ENCODE data around the gene INTS4.
"Not testable (repeated sequence)": the region's sequence is repeated elsewhere in the genome, so short reads cannot be mapped to it uniquely, and the experiment has no call there.

The INTS4 gene

DNA sequence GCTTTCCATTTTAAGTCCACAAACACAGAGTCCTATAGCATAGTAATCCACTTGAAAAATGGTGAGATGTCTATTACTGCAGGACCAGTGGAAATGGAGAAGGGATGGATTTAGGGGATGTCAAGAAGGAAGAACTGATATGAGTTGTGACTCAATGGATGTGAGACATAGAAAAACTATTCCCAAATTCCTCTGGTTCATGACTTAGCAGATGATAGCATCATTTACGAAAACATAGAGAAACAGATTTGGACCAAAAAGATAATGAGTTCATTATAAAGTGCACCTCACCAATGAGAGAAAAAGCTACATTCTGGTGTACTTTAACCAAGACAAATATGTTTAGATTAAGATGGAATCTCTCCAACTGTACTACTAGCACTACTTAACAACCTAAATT is 51.2 kb downstream of the INTS4 start:
- DNase-seq: not testable (repeated sequence)

DNA sequence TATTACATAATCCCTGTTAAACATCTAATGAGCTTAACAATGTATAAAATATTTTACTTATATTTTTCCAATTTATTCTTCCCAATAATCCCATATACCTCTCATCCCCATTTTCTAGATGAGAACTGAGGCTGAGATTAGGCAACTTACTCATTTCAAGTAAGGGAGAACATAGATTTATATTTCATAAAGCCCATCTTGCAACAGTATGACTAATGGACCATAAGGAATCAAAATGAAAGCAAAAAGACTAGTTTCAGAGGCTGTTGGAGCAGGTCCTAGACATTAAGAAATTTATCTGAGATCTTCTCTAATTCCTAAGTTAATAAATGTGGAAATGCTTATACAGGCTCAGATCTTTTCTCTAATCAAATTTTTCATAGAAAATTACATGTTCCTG is 52.0 kb downstream of the INTS4 start:
- not testable (repeated sequence) for DNase-seq

DNA sequence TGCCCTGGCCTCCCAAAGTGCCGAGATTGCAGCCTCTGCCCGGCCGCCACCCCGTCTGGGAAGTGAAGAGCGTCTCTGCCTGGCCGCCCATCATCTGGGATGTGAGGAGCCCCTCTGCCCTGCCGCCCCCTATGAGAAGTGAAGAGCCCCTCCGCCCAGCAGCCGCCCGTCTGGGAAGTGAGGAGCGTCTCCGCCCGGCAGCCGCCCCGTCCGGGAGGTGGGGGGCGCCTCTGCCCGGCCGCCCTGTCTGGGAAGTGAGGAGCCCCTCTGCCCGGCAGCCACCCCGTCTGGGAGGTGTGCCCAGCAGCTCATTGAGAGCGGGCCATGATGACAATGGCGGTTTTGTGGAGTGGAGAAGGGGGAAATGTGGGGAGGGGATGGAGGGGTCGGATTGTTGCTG is 60.9 kb downstream of the INTS4 start:
- DNase-seq: not testable (repeated sequence)

DNA sequence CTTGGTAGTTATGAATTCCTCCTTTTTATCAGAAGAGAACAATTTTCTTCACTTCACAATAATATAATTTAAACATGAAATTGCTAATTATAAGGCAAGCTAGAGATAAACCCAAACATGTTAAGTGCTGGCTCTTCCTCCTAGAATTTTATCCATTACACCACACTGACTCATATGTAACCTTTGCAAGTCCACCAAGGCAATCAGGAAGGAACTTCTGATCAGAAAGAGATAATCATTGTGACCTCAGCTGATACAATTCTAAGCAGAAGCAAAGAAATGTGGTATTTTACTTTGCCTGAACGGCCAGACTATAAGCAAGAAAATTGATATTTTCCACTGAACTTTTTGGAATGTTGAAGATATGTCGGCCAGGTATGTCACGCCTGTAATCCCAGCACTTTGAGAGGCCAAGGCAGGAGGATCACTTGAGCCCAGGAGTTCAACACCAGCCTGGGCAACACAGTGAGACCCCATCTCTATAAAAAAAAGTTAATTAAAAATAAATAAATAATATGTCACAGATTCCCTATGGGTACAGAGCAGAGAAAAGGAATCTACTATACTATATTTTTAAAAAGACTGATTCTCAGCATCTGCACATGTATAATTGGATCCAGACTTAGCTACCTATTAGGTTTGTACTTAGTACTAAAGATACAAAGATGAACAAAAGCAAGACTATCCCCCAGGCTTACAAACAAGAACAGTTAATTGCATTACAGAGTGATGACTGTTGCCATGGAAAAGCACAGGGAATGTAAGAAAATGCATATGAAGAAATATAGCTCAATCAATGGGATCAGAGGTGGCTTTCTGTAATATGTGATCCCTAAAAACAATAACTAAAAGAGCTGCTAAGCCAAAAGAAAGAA is 63.9 kb downstream of the INTS4 start:
- DNase-seq: not testable (repeated sequence)

DNA sequence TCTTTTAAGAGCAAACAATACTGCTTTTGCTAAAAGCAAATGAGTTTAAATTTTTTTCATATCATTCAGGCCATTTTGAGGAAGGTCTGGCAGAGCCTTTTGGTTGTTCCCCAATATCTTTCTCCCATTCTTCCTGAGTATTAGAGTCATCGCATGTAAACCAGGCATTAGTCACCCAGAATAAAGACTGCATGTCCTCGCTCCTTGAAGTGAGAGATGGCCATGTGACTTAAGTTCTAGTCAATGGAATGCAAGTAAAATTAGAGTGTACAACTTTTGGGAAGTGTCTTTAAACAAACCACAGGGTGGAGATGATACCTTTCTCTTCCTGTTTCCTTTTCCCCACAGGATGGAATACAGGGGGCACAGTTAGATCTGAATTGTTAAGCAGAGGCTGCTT is 76.8 kb downstream of the INTS4 start:
- DNase-seq: not testable (repeated sequence)

DNA sequence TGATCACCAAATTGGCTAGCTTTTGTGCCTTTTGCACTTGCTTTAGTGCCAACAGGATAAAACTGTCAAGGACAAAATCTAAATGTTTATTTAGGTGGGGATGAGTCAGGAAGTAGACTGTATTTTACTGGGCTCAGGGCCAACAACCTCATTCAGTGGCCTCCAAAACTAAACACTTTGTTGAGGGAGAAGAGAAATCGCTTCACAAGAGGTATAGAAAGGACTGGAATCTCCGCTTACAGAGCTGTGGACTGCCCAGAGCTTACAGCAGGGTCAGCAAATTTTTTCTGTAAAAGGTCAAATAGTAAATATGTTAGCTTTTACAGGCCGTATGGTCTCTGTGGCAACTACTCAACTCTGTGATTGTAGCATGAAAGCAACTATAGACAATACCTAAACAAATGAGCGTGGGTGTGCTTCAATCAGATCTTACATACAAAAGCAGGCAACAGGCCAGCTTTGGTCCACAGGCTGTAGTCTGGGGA is 80.1 kb downstream of the INTS4 start:
- DNase-seq: not testable (repeated sequence)

DNA sequence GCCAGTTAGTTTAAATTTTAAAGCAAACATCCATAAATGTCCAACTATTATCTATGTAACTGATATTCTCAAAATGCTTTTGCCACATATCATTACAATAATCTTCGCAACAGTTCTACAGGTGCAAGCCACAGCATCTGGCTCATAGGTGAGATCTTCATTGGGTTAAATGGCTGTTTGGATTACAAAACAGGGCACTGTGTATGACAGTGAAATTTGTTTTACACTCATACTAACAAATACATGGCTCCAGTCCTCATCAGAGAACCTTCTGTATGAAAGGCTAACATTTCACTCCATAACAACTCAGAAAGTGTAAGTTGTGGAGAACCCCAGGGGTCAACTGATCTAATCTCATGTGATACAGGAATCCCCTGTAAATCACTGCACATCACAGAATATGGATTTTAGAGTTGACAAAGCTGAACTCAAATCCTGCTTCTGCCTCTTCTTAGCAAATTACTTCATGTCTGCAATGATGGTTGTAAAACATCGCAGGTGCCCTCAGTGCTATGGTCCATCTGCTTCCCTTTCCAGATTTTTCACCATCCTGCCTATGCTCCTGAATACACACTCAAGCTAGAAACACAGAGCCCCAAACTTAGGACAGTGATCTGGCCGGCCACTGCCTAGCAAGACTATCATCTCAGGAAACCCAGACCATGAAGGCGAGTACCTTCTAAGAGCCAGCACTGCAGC is 80.7 kb downstream of the INTS4 start:
- not testable (repeated sequence) for DNase-seq

DNA sequence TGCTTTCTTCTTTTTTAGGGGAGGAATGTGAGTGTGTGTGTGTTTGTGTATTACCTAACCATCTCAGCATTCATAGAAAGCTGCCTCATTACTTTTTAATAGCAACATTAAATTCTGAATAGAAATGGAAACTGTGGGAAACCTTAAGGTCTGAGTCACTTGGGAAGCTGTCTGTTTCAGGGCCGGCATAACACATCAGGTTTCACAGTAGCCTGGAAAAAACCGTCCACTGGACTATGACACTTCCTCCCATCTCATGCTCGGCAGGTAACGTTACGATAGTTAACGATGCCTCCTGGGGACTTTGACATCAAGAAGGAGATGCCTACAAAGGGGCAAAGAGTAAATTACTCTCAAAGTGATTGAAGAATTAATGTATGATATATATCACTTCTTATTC is 83.6 kb downstream of the INTS4 start:
- not testable (repeated sequence) for DNase-seq

DNA sequence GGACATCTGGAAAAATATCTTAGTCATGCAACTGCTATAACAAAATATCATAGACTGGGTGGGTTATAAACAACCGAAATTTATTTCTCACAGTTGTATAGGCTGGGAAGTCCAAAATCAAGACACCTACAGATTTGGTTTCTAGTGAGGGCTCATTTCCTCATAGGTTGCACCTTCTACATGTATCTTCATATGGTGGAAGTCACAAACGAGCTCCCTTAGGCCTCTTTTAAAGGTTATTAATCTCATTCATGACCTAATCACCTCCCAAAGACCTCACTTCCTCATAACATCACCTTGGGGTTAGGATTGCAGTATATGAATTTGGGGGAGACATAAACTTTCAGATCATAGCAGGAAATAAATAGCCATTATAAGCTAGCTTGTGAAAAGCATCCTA is 85.2 kb downstream of the INTS4 start:
- DNase-seq: no peak

DNA sequence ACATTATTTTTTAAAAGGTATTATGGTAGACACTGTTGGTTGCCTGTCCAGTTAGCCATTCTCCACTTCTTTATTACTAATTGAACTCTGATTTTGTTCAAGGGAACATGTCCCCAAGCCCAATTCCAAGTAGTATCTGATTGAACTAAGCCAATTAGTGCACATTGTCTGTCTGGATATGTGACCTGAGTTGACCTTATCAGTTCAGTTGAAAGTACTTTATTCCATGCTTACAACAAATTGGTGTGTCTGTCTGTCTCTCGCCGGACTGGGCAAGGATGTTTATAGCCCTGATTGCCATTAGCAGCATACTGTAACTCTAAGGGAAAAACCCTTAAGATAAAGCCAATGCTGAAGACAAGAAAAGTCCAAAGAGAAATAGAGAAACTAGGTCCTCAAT is 85.6 kb downstream of the INTS4 start:
- no peak for DNase-seq

DNA sequence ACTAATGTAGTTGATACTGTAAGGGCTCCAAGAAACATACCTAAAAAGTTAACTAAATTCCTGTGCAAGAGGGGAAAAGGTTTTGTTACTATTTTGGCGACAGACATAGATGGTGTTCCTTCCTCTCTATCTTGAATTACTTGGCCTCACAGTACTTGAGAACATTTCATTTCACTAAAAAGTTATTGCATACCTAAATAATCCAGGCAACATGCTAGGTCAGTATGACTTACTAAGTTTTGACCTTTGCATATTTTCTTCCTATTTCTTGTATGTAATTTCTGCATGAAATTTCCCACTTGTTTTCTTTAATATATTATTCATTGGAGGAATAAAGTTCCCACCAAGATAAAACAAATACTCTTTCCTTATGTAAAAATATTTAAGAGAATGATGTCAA is 99.5 kb downstream of the INTS4 start:
- not testable (repeated sequence) for DNase-seq

DNA sequence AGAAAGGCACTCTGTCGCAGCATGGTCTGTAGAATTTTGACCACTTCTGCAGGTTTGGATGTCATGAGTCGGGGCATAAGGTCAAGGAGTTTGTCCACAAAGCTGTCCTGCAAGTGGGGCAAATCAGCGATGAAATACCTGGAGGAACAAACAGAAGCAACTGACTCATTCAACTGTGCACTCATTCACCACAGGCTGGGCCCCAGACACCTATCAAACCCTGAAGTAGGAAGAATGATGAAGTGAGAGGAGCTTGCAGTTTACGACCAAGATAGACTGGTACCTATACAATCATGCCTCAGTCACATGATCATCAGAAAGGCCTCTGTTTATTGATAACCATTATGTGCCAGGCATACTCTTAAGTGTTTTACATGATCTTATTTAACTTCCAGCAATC is 102.8 kb downstream of the INTS4 start:
- not testable (repeated sequence) for DNase-seq

DNA sequence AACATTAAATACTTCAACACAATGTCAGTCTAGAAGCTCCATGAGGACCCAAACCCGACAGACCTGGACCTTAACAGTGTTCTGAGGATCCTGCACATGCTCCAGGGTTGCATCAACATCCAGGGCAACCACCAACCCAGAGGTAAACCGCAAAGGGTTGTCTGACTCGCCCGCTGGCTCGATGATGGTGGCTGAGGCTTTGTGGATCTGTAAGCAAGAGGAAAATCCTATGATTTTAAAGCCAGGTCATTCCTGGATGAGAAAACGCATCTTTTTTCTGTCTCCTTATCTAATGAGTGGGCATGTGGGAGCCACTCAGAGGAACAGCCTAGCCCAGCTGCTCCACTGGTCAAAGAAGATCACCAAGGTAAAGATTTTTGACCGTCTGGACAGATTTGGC is 103.2 kb downstream of the INTS4 start:
- not testable (repeated sequence) for DNase-seq

DNA sequence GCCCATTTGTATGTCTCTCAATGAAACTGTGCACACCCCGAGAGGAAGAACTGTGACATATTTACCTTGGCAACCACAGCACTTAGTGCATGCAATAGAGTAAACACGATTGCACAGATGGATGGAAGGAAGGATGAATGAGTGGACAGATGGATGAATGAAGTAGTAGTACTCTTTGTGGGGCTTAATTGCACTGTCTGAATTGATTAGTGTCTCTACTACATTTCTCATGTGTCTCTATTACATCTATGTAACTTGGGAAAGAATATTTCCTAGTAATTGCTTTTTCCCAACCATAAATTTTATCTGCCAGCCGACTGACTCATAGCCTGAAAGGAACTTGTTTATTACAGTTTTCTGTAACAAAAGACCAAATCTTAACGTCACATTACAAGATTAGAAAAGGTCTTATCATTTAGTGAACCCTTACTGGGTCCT is 103.8 kb downstream of the INTS4 start:
- not testable (repeated sequence) for DNase-seq

DNA sequence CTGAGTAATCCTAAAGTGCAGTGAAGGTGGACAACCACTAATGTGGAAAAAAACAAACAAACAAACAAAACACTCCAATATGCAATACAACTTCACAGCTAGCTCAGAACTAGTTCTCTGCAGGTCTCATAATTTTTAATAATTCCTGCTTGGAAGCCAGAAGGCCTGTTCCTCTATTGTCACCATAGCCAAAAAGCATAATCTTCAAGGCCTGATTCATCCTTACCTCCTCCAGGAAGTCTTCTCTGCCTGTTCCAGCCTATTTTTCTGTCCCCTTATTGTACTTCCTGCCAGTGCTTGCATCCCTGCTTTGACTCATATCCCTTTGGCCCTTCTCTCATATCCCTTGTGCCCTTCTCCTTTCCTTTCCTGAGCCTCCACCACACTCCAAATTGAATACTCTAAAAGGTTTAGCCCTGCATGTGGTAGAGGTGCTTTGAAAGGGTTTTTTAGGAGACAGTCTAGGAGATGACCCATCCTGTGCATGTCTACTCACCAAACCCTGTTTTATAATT is 104.3 kb downstream of the INTS4 start:
- not testable (repeated sequence) for DNase-seq

DNA sequence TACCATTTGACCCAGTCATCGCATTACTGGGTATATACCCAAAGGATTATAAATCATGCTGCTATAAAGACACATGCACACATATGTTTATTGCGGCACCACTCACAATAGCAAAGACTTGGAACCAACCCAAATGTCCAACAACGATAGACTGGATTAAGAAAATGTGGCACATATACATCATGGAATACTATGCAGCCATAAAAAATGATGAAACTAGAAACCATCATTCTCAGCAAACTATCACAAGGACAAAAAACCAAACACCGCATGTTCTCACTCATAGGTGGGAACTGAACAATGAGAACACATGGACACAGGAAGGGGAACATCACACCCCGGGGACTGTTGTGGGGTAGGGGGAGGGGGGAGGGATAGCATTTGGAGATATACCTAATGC is 105.4 kb downstream of the INTS4 start:
- DNase-seq: not testable (repeated sequence)

DNA sequence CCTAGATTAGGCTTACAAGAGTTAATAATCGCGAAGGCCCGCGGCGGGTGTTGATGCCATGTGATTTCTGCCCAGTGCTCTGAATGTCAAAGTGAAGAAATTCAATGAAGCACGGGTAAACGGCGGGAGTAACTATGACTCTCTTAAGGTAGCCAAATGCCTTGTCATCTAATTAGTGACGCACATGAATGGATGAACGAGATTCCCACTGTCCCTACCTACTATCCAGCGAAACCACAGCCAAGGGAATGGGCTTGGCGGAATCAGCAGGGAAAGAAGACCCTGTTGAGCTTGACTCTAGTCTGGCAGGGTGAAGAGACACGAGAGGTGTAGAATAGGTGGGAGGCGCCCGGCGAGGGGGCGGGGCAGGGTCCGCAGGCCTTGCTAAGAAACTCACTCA is 108.1 kb downstream of the INTS4 start:
- no peak for DNase-seq

DNA sequence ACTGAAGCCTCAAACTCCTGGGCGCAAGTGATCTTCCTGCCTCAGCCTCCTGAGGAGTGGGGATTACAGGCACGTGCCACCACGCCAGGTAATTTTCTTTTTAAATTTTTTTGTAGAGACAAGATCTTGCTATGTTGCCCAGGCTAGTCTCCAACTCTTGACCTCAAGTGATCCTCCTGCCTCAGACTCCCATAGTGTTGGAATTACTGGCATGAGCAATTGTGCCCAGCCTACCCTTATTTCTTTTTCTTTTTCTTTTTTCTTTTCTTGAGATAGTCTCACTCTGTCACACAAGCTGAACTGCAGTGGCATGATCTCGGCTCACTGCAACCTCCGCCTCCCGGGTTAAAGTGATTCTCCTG is 109.7 kb downstream of the INTS4 start:
- DNase-seq: no peak

DNA sequence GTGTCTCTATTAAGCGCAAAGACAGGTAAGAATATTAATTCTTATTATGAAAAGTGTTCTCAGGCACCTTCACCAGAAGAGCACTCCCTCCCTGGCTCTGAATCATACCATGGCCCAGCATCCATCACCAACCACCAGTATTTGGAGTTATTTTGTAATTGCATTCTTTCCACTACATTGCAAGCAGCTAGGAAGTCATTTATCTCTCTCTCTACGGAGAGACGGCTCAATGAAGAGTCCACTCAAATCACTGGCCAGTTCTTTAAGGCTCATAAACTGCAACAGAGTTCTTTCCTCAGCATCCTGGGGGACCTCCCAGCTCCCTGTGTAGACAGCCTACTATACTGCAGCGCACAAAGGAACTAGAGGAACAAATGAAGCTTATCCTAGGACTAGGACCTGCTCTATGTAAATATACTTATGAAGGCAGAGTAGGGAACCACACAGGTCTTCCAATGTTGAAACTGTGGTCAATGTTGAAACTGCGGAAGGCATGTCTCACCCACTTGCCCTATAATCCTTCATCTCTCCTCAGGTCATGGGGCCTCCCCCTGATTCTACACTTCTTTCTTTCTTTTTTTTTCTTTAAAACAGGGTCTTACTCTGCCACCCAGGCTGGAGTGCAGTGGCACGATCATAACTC is 110.2 kb downstream of the INTS4 start:
- DNase-seq: no peak

DNA sequence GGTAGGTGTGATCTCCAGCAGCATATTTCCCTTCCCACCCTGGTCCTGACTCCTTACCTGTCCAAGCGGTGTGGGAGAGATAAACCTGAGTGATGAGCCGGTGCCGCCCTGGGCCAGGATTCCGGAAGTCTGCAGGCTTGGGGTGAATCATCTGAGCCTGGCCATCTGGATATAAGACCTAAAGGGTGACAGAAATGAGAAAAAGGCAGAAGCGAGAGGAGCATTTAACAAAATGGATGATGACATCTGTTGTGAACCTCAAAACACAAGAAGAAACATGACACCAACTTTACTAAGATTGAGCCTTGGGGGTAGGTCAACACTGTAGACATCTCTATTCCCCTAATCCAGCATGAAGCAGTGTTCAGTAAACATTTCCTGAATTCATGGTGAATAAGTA is 110.7 kb downstream of the INTS4 start:
- no peak for DNase-seq

DNA sequence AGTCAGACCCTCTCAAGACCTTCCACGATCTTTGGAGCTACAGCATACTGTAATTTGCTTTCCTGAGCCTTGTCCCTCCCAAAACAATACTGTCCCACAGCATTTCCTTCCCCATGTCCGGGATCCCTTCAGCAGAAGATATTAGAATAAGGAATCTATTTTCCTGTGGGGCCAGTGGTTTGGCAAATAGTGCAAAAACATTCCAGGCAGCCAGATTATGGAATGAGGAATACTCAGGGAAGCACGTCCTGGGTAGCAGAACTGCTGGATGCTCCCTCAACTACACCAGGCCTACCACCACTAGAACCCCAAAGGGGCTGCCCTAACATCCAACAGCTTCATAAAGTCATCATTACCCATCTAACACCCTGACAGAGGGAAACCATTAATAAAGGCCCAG is 112.1 kb downstream of the INTS4 start:
- no peak for DNase-seq

DNA sequence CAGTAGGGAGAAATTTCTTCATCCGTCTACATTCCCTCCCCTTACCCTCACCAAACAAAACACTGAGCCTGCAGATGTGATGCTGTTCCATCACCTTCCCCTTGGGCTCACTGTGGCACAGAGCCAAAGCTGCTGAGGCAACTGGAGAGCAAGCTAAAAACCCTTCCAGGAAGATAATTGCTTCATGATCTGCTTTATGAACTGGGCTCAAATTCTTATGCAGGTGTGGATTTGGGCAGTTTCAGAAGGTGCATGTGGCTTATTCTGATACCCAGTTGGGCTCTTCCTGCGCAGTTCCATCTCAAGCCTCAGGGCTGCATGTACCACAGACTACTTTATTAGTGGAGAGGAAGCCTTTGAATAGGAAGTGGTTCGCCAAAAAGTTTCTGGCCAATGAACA is 115.2 kb downstream of the INTS4 start:
- DNase-seq: no peak

DNA sequence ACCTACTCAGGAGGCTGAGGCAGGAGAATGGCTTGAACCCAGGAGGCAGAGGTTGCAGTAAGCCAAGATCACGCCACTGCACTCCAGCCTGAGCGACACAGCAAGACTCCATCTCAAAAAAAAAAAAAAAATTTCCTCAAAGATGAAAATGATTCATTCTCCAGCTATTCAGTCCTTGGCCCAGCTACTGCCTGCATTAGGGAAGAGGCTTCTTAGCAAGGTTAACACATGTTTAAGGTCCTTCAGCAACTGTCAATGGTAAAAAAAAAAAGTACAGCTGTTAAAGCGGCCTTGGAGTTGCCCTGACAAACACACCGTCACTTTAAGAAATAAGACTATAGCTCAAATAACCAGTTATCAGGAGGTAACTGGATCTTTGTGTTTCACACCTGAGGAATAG is 116.2 kb downstream of the INTS4 start:
- DNase-seq: not testable (repeated sequence)
